GM20000 (cell line): ENCODE measurements around the gene ZNF691.

Source experiments
- DNase-seq: peaks from one replicate; pipeline ENCODE4 v3.0.0; 2012; ENCODE audit warnings: low spot score
- TF ChIP-seq, protein P1 (sequence below): IDR thresholded peaks from 2 replicates; pipeline ENCODE4 v1.5.1; 2012; ENCODE audit warnings: mild to moderate bottlenecking, control low read depth; ENCODE audit errors: extremely low read depth, missing control alignments

The ZNF691 gene

DNA sequence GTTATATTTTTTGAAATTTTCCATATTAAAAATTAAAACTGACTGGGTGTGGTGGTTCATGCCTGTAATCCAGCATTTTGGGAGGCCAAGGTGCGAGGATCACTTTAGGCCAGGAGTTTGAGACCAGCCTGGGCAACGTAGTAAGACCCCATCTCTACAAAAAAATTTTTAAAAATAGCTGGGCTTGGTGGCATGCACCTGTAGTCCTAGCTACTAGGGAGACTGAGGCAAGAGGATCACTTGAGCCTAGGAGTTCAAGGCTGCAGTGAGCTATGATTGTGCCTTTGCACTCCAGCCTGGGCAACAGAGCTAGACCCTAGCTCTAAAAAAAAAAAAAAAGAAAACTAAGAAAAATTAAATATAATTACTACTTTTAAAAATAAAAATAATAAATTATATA lies 24.7 kb upstream of the ZNF691 start:
- no peak for DNase-seq
- TF ChIP-seq, protein P1, sequence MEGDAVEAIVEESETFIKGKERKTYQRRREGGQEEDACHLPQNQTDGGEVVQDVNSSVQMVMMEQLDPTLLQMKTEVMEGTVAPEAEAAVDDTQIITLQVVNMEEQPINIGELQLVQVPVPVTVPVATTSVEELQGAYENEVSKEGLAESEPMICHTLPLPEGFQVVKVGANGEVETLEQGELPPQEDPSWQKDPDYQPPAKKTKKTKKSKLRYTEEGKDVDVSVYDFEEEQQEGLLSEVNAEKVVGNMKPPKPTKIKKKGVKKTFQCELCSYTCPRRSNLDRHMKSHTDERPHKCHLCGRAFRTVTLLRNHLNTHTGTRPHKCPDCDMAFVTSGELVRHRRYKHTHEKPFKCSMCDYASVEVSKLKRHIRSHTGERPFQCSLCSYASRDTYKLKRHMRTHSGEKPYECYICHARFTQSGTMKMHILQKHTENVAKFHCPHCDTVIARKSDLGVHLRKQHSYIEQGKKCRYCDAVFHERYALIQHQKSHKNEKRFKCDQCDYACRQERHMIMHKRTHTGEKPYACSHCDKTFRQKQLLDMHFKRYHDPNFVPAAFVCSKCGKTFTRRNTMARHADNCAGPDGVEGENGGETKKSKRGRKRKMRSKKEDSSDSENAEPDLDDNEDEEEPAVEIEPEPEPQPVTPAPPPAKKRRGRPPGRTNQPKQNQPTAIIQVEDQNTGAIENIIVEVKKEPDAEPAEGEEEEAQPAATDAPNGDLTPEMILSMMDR: no peak

DNA sequence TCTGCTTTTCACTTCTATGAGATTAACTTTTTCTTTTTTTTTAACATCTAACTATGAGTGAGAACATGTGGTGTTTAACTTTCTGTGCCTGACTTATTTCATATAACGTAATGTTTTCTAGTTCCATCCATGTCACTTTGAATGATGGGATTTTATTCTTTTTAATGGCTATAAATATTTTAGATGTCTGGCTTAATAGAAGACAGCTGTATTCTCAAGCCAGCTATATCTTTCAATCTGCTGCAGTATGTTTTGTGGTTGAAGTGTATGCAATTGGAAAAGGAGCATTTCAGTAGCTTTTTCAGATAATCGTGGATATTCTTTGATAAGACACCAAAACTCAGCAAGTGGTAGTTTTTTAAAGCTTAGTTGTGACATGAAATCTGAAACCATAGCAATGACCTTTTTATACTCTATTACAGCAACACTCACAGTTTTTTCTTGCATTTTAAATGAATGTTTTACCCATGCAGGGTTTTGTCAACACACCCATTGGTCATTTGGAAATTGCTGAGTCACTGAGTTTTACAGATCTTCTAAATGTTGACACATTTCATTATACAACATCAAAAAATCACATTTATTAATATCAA lies 23.5 kb upstream of the ZNF691 start:
- TF ChIP-seq, protein P1: no peak
- DNase-seq: no peak

DNA sequence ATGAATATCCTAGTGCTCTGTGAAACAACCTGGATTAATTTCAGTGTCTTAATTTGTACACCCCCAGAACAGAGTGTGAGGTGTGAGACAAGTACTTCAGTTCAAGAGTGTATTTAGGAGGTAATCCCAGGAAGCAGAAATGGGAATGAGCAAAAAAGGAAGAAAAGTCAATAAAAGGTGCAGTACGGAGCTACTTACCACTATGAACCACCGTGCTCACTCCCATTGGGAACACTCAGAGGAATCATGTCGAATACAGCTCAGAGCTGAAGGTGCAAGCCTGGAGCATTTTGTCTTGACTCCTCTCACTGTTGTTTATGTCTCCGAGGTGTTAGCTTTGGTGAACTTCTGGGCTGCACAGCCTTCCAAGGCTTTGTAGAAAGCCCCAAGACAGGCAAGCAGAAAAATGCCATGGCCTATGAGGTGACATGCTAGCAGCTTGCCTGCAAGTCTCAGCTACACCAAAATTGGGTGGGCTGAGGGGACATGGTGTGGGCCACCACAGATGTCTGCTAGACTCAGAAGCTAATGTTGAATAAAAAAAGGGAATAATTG lies 21.9 kb upstream of the ZNF691 start:
- TF ChIP-seq, protein P1: no peak
- no peak for DNase-seq

DNA sequence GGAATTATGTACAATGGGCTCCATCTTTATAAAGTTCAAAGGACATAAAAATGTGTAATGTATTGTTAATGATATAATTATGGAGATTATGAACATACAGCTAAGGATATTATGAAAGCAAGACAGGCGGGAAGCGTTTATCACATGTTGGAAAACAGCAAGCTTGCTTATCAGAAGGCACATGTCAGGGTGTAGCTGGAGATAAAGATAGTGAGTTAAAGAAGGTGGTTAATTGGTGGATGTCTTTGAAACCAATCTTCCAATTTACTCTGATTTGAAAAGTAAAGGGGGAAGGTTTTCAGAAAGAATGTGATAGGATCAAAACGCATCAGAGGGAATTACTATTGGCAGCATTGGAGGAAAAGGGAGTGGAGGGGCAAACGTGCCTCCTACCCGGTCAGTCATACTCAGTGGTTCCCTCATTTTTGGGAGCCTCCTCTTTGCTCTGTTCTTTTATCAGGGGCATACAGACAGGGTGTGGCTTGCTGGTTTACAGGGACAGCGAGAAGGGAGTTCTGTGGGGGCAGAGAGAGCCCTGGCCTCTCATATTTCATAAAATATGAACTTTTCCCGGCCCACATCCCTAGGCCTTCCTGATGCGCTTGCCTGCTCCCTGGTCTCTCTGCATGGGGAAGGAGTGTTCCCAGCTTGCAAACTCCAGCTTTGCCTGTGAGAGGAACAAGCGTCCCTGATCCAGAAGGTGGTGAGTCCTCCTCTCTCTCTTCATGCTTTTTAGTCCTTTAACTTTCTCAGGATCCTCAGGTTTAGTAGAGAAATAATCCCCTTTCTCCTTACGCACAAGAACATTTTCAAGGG lies 21.2 kb upstream of the ZNF691 start:
- TF ChIP-seq, protein P1: no peak
- no peak for DNase-seq

DNA sequence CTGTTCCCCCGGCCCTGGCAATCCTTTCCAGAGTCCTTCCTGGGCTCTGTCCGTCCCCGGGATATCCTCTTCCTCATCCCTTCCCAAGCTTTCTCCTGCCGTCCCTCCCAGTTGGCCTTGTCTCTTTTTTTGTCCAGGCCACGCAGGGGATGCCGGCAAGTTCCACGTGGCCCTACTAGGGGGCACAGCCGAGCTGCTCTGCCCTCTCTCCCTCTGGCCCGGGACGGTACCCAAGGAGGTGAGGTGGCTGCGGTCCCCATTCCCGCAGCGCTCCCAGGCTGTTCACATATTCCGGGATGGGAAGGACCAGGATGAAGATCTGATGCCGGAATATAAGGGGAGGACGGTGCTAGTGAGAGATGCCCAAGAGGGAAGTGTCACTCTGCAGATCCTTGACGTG lies 15.8 kb upstream of the ZNF691 start:
- TF ChIP-seq, protein P1: no peak
- DNase-seq: no peak

DNA sequence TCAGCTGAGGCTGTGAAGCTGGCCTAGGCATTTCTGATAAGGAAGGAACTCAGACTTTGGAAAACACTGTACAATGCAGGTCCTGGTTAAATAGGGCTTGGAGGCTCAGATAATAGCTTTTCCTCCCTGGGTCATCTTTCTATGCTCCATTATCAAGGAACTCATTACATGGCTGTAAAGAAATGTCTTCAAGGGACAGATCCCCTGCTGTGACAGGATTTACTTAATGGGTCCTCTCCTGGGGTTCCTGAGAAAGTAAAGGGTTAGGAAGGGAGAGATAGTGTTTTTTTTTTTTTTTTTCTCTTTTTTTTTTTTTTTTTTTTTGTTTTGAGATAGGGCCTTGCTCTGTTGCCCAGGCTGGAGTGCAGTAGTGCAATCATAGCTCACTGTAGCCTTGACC lies 15.1 kb upstream of the ZNF691 start:
- TF ChIP-seq, protein P1: no peak
- no peak for DNase-seq

DNA sequence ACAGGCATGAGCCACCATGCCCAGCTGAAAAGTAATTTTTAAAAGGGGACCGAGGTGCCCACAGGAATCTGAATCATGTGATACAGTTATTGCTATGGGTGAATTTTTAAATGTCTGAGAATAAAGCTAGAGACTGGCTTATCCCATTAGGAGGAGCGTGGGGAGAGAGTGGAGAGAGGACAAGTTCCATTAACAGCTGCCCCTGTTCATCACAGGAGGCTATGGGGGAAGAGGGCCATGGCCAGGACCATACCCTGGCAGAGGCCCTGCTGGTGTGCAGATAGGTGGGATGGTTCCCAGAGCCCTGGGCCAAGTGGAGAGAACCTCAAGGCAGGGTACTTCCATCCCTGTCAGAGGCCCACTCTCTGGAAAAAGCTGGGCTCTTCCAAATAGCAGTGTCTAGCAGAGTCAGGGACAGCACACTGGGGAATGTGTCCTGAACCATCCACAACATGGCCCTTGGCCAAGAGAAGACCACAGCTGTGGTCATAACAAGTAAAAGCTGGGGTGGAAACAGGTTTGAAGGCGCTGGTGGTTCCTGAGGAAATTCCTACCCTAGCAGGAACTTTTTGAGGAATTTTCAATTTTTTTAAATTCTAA lies 13.7 kb upstream of the ZNF691 start:
- TF ChIP-seq, protein P1: no peak
- no peak for DNase-seq
